GM18870 (cell line): ENCODE measurements around the gene TEAD1.
"Not testable (repeated sequence)": the region's sequence is repeated elsewhere in the genome, so short reads cannot be mapped to it uniquely, and the experiment has no call there.

Source experiments
- ATAC-seq: cut with Tn5 transposase; IDR thresholded peaks from one replicate; pipeline ENCODE4 v1.9.1; 2021; ENCODE audit warnings: moderate library complexity; ENCODE audit not compliant: unreplicated experiment

Gene TEAD1

DNA sequence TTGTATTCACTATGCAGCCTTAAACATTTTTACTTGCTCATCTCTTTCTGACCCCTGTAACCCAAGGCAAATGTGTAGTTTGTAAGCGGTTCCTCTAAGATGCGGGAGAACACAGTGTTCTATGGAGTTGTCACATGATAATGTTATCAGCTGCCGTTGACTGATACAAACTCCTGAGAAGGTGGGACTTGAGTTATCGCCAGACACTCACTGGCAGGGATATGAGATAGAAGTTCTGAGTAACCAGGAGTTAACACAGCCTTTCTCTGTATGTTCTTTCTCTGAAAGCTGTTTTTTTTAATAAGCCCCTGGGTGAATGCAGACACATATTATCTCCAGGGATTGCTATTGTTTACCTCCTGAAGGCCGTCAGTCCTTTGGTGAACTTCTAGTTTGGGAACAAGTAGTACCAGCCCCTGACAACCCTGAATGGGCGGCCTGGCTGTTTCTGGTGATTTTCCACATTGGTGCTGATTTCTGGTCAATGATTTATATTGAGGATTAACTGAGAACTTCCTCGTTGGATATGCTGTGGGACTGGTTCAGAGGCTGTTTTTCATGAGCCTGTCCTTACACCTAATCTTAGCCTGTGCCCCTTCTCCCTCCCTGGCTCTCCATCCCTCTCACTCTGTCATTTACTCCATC is 179.6 kb downstream of the TEAD1 start:
- ATAC-seq: no peak

DNA sequence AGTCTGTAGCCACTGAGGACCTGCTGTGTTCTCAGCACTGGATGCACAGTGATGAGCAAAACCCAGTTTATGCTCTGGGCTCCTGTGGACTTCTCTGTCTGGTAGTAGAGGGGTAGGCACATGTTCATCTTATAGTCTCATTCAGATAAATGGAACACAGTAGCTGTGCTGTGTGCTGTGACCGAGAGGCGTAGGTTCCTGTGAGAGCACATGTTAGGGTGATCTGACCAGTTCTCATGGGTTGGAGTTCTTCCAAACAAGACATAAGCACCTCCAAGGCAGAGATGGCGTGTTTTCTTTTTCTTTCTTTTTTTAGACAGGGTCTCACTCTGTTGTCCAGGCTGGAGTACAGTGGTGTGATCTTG is 180.1 kb downstream of the TEAD1 start:
- ATAC-seq: no peak

DNA sequence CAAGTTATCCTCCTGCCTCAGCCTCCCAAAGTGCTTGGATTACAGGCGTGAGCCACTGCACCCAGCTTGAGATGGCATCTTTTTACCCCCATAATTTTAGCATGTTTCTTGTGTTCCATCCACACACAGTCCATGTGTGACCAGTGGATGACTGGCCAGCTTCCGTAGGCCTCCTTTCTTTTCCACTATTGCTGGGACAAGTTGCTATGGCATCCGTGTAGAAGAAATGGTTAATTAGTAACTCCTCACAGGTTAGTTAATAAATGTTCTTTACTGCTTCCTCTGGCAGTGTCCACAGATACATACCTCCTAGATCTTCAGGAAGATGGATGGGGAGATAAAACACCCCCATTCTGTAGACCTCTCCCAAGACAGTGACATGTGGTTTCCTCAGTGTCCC is 180.6 kb downstream of the TEAD1 start:
- no peak for ATAC-seq

DNA sequence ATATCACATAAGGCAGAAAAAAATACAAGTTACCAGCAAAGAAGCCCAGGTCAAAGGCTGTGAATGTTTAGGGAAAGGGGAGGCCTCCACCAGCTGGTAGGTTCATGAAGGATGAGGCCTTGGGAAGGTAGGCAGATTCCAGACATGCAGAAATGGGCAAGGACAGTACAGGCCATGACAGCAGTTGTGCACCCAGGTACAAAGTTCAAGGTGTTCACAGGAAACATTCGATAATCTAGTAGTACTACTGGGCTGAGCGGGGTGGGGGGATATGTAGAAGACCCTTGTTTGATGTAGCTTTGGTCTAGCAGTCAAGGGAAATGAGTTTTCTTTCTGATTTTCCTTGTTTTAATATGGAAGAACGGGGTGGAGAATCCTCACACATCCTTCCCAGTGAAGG is 182.1 kb downstream of the TEAD1 start:
- no peak for ATAC-seq

DNA sequence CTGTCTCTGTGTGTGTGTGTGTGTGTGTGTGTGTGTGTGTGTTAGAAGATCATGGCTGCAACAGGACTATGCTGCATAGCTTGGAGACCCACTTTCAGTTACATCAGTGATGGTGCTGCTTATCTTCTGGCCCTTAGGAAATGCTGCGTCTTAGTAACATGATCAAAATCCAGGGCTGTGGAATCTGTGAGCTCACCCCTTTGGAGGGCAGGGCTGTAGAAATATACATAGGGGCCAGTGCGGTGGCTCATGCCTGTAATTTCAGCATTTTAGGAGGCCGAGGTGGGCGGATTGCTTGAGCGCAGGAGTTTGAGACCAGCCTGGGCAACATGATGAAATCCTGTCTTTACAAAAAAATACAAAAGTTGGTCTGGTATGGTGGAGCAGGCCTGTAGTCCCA is 183.4 kb downstream of the TEAD1 start:
- no peak for ATAC-seq

GRCh38 chr11:12859872-12860657 is 185.8 kb downstream of the TEAD1 start:
- ATAC-seq: no peak

DNA sequence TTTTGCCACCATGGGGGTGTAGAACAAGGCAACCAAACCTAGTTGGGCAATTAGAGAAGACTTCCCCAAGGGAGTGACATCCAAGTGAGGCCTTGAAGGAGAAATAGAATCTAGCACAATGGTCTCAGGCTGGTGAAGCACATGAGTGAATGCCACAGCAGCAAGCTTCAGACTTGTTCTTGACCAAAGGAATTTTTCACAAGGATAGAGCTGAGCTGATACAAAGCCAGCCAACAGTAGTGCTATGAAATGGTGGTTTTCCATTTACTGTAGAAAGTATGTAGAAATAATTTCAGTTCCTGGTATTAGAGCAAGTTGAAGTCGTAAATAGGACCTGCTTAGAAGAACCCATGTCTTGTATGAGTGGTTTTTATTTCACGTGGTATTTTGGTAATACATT is 186.6 kb downstream of the TEAD1 start:
- ATAC-seq: no peak

- ATAC-seq: no peak
Measured at GRCh38 chr11:12862696-12863469, 188.7 kb downstream of the TEAD1 start.

GRCh38 chr11:12863605-12864121 is 189.4 kb downstream of the TEAD1 start:
- ATAC-seq: no peak

- ATAC-seq: no peak
Measured at GRCh38 chr11:12864316-12865156, 190.3 kb downstream of the TEAD1 start.

DNA sequence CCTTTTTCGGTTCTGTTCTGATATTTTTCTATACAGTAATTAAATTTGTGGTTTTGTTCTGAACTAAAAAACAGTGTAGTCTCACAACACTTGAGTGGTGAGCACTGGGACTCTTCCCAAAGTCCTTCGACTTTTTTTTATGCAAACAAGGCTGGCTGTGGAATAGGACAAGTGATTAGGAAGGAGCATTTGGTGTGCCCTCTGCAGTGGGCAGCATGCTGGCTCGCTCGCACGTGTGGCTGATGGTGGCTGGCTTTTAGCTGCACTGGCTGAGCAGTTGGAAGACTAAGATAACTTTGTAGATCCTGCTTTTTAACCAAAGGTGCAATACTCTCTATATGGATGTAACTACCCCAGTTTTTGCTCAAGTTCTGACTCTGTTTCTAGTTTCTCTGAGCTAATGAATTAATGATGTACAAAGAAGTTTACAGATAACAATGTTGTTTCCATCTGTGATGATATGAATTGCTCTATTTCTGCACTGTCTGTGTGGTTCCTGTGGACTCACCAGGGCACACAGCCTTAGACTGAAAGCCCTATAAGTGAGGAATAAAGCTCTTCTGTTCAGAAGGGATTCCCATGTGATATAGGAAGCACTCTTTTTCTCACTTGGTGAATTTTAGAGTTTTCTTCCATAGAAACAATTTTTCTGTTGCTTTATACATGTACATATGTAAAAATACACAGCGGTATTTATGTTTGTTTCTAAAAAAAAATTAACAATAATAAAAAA is 191.8 kb downstream of the TEAD1 start:
- no peak for ATAC-seq

DNA sequence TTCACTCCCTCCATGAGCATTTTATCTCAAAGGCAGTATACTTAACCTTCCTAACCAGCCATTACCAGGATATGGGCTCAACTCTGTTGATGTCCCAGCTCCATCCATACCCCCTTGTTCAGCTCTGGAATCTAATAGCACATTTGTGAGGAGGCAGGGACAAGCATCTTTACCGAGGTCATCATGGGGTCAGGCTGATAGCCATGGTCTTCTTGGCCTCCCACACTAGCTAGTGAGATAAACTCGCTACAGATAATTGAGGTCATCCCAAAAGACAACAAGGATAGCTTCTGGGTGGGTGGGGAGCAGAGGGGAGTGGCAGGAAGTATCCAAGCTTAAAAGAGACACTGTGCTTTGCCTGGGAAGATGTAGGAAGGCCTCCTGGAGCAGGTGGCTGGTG is 193.3 kb downstream of the TEAD1 start:
- no peak for ATAC-seq

- ATAC-seq: no peak
Measured at GRCh38 chr11:12868315-12869073, 194.3 kb downstream of the TEAD1 start.

DNA sequence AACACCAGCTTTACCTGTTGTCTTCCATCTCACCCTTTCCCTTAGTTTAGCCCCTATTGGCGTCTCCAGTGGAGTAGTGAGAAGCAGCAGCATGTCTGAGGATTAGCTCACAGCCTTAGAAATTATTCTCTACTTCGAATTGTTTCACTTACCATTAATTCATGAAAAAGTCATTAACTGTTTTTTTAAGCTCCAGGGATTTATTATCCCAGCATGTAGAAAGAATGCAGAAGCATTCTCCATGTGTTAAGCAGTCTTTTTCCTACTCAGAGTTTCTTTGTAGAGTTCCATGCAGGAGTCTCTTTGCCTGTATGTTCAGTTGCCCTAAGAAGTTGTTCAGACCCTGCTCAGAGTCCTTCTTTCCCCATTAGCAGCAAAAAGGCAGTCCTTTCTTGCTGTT is 197.0 kb downstream of the TEAD1 start:
- ATAC-seq: no peak

GRCh38 chr11:12871788-12872321 is 197.6 kb downstream of the TEAD1 start:
- no peak for ATAC-seq

- ATAC-seq: no peak
Measured at GRCh38 chr11:12876340-12876739, 202.1 kb downstream of the TEAD1 start.

- no peak for ATAC-seq
Measured at GRCh38 chr11:12876988-12877387, 202.8 kb downstream of the TEAD1 start.

GRCh38 chr11:12877508-12877907 is 203.3 kb downstream of the TEAD1 start:
- ATAC-seq: not testable (repeated sequence)

- ATAC-seq: no peak
Measured at GRCh38 chr11:12880327-12880726, 206.1 kb downstream of the TEAD1 start.
